Motor neuron (in vitro differentiated cells): ENCODE measurements around the gene SLAMF1. TPM values are rescaled to one million over a fixed set of nuclear protein-coding genes. Genes with fewer than 3 reads are reported as not detected.
A peak's percentile ranks its signal among the peaks of the same experiment; 100 is the strongest.

Experiments used
- ATAC-seq, 8 experiments: fragments of 200-7000 bp; cut with Tn5 transposase; replicated peaks in 6 of 8; 2 replicates each; pipeline ENCODE4 v1.8.0; 2021; ENCODE audit warnings: mild to moderate bottlenecking in 8 of 8, moderate library complexity in 8 of 8
- H3K27ac ChIP-seq, 2 donors: fragments of 250-450 bp; sonication (Bioruptor Pico); 2 replicates each; pipeline ENCODE4 v1.9.0; 2021; ENCODE audit warnings: antibody characterized with exemption in 2 of 2, mild to moderate bottlenecking in 2 of 2, moderate library complexity in 1 of 2
- H3K4me1 ChIP-seq, 2 donors: fragments of 250-450 bp; sonication (Bioruptor Pico); replicated peaks in 1 of 2; 2 replicates each; pipeline ENCODE4 v1.6.1; 2021; ENCODE audit warnings: antibody characterized with exemption in 2 of 2, mild to moderate bottlenecking in 2 of 2, moderate library complexity in 1 of 2
- H3K4me3 ChIP-seq, 5 donors: fragments of 250-450 bp; sonication (Bioruptor Pico); 2 replicates each; pipeline ENCODE4 v1.9.0; 2021; ENCODE audit warnings: antibody characterized with exemption in 5 of 5, mild to moderate bottlenecking in 5 of 5, moderate library complexity in 4 of 5
- WGBS, 10 experiments: fragments of 450-650 bp; shearing (Covaris generic); methylation state at CpG; one replicate each; pipeline ENCODE4 v1.0.0; 2022; 5-methylcytosine and 5-hydroxymethylcytosine counted together
- in situ Hi-C, 9 experiments: fragments of 400-800 bp; cut with MboI; loops; one replicate each; pipeline ENCODE4 v1.15.0; 2021; ENCODE audit warnings: low sequenced_read_pairs in 9 of 9, low pct_unique_long_range_greater_than_20kb in 2 of 9; ENCODE audit not compliant: unreplicated experiment in 9 of 9
- total RNA-seq, 8 experiments: library from RNA; unstranded; fragments of 300-600 nt; gene quantifications; 2 replicates each; pipeline versions ENCODE4 v1.2.3 to v1.2.4, GENCODE V29; 2022

Gene SLAMF1
- total RNA-seq, 8 experiments from 2014 or later = under 0.01 to 0.90 (median 0.32) TPM; not detected in 3

DNA sequence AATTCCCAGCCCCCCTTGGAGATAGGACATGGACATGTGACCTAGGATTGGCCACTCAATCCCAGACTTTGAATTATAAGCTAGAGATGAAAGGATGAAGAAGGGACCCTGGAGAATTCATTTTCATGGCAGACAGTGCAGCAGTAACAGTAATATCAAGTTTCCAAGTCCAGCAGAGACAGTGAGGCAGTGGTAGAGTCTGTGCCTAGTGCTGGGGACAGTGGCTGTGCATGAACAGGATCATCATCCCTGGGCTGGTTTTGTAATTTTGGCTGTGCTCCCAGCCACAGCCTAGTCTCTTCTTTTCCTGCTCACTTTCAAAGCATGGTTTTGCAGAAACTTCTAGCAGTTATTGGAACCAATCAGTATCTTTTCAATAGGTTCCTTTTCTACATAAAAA, 37.9 kb downstream of the SLAMF1 start:
- in situ Hi-C loops = loop anchor here in 2 of 9 experiments (10.0 to 25.0 kb wide), 2 partner anchors 103 to 184 kb away; partner anchors contain the start of gene CD48 (in 1 of the 2)
- ATAC-seq = no peak
- Histone ChIP-seq H3K27ac (no peak overlapping the region), H3K4me1 (peaks cover 0 to 11% of the 10 kb centered on the region in 2 donors), H3K4me3 (no peak overlapping the region)

DNA sequence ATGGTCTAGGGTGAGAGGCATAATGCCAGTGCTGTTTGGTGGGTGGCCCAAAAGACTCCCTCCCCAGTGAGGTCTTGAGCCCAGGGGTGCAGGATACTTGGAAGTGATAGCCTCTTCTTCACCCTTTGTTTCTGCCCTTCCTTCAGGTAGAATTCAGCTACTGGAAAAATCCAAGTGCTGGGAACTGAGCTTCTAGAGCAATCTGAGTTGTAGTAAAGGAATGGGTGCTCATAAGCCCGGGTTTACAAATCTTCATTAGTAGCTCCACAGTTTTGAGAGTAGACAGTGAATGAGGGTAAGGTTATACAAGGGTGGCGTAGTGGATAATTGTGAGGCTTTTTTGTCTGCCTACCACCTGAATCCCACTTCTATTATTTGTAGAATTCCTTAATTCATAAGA, 38.3 kb downstream of the SLAMF1 start:
- WGBS, 10 experiments = 0 to 100% (median 4%) methylated on average over 1 to 2 of the region's 2 CpGs; no CpG with 5 or more reads in 2 of the 10 experiments
- H3K4me3 ChIP-seq = no peak overlapping the region
- in situ Hi-C loops = loop anchor here in 2 of 9 experiments (10.0 to 25.0 kb wide), 2 partner anchors 104 to 184 kb away; partner anchors contain the start of gene CD48 (in 1 of the 2)
- no peak overlapping the region for H3K27ac ChIP-seq
- ATAC-seq = no peak
- peaks cover 0 to 11% of the 10 kb centered on the region in 2 donors for H3K4me1 ChIP-seq

DNA sequence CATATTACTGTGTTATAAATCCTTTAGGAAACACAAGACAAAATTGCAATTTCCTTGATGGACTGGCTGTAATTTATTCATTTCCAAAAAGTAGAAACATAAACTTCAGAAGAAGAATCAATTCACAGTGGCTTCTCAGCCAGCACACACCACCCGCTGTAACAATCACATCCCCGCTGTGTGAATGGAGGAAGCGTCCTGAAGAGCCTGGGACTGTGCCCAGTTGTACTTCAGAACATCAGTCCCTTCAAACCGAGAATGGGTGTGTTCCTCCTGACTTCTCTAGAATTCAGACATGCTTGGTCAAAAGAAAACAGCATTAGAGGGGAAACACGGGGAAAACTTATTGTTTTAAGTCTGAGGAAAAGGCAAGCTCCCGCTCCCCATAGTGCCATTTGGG, 38.8 kb downstream of the SLAMF1 start:
- Histone ChIP-seq H3K4me1 (peaks cover 0 to 11% of the 10 kb centered on the region in 2 donors), H3K27ac (no peak overlapping the region), H3K4me3 (no peak overlapping the region)
- WGBS, 10 experiments = 19 to 85% (median 68%) methylated on average over 2 to 6 of the region's 6 CpGs; no CpG with 5 or more reads in 2 of the 10 experiments
- no peak for ATAC-seq
- in situ Hi-C loops = loop anchor here in 2 of 9 experiments (10.0 to 25.0 kb wide), 2 partner anchors 104 to 183 kb away; partner anchors contain the start of gene CD48 (in 1 of the 2)

DNA sequence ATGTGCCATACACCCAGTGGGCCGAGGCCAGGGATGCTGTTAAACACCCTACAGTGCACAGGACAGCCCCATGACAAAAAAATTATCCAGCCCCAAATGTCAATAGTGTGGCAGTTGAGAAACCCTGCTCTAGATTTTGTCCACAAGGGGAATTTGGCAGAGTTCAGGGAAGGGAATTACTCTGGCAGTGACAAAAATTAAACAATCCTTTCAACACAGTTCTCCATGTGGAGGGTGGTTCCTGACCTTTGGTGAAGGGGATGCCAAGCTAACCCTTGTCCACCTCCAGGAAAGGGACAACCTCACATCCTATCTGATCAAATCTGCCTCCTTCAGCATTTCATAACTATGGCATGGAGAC, 39.2 kb downstream of the SLAMF1 start:
- in situ Hi-C loops = loop anchor here in 2 of 9 experiments (10.0 to 25.0 kb wide), 2 partner anchors 105 to 183 kb away; partner anchors contain the start of gene CD48 (in 1 of the 2)
- Histone ChIP-seq H3K4me1 (peaks cover 0 to 11% of the 10 kb centered on the region in 2 donors), H3K27ac (no peak overlapping the region), H3K4me3 (no peak overlapping the region)
- 0% methylated on average over 1 of the region's 1 CpG; no CpG with 5 or more reads in 8 of the 10 experiments for WGBS, 10 experiments
- ATAC-seq = no peak

DNA sequence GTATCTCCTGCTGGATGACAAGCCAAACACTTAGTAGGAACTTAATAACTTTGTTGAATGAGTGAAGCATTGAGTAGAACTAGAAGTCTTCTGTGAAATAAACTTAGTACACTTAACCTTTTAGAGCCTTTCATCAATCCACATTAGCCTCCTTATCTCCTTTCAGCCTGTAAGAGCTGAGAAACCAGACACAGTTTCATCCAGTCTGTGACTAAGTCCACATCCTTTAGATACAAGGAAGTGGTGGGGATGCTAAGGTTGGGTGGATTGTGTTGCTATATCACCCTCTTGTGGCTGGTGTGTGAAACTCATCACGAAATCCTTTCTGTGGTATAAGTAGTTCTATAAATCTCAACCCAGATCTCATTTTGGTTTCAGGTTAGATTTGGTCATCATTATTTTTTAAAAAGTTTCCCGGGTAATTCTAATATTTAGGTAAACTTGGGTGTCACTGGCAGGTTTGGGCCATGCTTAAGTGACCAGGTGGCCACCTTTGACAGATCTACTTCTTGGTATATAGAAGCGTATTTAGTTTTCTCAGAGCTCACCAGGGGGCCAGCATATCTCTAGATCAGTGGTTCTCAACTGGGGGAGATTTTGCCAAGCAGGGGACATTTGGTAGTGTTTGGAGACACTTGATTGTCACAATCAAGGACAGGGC, 39.7 kb downstream of the SLAMF1 start:
- H3K4me3 ChIP-seq = no peak overlapping the region
- H3K27ac ChIP-seq = no peak overlapping the region
- H3K4me1 ChIP-seq = peaks cover 0 to 11% of the 10 kb centered on the region in 2 donors
- 0 to 38% (median 0%) methylated on average over 1 to 3 of the region's 3 CpGs; no CpG with 5 or more reads in 1 of the 10 experiments for WGBS, 10 experiments
- in situ Hi-C loops = loop anchor here in 2 of 9 experiments (10.0 to 25.0 kb wide), 2 partner anchors 105 to 182 kb away; partner anchors contain the start of gene CD48 (in 1 of the 2)
- ATAC-seq = peak; percentile 75 to 96 (median 85)

DNA sequence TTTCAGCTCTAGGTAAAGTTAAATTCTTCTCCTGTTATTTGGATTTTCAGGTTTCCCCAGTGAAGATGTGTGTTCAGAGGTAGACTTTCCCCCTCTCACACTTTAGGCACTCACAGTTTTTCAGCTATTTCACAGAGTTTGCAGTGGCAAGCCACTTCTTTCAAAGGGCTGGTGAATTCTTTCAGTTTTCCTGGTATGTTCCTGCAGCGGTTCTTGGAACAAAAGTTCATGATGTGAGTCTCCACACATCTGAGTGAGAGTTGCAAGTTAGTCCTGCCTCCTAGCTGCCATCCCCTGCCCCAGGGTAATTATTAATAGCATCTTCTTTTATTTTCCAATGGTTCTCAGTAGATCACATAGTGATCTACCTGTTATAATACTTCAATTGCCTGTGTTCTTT, 40.2 kb downstream of the SLAMF1 start:
- 0 to 88% (median 73%) methylated on average over 1 of the region's 1 CpG; no CpG with 5 or more reads in 4 of the 10 experiments for WGBS, 10 experiments
- no peak for ATAC-seq
- Histone ChIP-seq H3K27ac (no peak overlapping the region), H3K4me1 (peaks cover 0 to 11% of the 10 kb centered on the region in 2 donors), H3K4me3 (no peak overlapping the region)
- in situ Hi-C loops = loop anchor here in 2 of 9 experiments (10.0 to 25.0 kb wide), 2 partner anchors 106 to 182 kb away; partner anchors contain the start of gene CD48 (in 1 of the 2)

DNA sequence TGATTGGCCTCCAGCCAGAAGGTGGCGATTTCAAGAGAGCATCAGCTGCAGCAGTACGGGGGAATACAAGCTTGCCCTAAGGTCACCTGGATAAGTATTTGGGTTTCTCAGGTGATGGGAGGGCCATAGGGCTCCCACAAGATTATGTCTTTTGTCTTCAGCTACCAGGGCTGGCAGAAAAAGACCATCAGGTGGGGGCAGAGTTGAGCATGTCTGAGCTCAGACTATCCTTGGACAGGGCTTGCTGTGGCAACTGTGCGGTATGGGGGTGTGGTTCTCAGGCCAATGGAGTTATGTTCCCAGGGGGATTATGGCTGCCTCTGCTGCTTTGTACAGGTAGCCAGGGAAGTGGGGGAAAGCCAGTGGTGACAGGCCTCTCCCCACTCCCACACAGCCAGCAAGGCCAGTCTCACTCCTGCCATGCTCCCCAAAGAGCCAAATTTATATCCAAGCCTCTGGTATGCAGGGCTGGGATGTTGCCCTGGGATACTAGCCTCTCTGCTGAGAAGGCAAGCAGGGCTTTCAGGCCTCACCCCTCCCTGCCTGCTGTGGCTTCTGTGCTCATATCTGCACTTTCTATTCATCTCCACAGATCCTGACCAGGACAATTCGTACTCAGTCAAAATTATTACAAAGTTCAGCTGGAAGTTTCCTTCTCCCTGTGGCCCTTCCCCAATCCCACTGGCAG, 40.9 kb downstream of the SLAMF1 start:
- Histone ChIP-seq H3K27ac (no peak overlapping the region), H3K4me1 (peaks cover 0 to 11% of the 10 kb centered on the region in 2 donors), H3K4me3 (no peak overlapping the region)
- peak in 7 of 8 experiments; percentile 35 to 81 (median 43) for ATAC-seq
- in situ Hi-C loops = loop anchor here in 2 of 9 experiments (10.0 to 25.0 kb wide), 2 partner anchors 106 to 181 kb away; partner anchors contain the start of gene CD48 (in 1 of the 2)
- 0 to 92% (median 84%) methylated on average over 1 to 4 of the region's 4 CpGs; no CpG with 5 or more reads in 4 of the 10 experiments for WGBS, 10 experiments

DNA sequence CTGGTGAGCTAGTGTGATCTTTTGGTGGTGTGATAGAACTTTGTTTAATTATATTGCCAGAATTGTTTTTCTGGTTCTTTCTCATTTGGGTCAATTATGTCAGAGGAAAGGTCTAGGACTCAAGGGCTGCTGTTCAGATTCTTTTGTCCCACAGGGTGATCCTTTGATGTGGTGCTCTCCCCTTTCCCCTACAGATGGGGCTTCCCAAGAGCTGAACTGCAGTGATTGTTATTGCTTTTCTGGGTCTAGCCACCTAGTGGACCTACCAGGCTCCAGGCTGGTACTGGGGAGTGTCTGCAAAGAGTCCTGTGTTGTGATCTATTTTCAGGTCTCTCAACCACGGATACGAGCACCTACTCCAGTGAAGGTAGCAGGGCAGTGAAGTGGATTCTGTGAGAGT, 41.6 kb downstream of the SLAMF1 start:
- H3K27ac ChIP-seq = no peak overlapping the region
- peaks cover 0 to 11% of the 10 kb centered on the region in 2 donors for H3K4me1 ChIP-seq
- no peak overlapping the region for H3K4me3 ChIP-seq
- in situ Hi-C loops = loop anchor here in 2 of 9 experiments (10.0 to 25.0 kb wide), 2 partner anchors 107 to 180 kb away; partner anchors contain the start of gene CD48 (in 1 of the 2)
- no peak for ATAC-seq
- WGBS, 10 experiments = 0 to 100% (median 93%) methylated on average over 1 to 2 of the region's 2 CpGs; no CpG with 5 or more reads in 4 of the 10 experiments

DNA sequence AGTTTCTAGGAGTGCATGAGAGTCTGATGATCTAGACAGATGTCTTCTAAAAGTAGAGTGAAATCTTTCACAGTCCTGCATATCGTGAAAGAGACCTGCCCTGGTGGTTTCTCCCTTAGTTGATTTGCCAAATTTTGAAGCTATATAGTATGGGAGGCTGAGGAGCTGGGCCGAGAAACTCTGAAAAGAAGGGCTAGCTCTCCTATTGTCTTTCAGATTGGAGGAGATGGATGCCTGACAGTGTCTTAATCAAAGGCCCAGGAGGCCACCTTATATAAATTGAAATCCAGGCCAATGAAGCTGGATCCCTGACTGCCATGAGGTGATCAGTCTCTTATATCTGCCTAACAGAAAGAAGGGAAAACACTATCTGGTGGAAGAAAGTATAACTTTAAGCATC, 49.1 kb downstream of the SLAMF1 start:
- H3K27ac ChIP-seq = no peak overlapping the region
- 0 to 50% (median 13%) methylated on average over 1 to 2 of the region's 2 CpGs; no CpG with 5 or more reads in 2 of the 10 experiments for WGBS, 10 experiments
- in situ Hi-C loops = no loop called here
- H3K4me3 ChIP-seq = no peak overlapping the region
- H3K4me1 ChIP-seq = no peaks in the 10 kb centered on the region
- ATAC-seq = no peak

DNA sequence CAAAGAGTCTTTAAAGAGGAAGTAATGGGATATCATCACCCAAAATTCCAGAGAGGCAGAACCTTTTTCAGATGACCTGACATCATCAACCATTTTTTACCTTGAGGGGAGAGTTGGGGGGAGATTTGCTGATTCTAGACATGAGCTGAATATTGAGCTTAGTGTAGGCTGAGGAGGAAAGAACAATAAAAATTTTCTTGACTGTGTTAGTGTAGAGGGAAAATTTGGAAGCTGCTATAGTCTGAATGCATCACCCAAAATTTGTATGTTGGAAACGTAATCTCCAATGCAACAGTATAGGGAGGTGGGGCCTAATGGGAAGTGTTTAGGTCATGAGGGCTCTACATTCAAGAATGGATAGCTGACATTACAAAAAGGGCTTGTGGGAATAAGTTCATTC, 49.8 kb downstream of the SLAMF1 start:
- Histone ChIP-seq H3K4me1 (no peaks in the 10 kb centered on the region), H3K27ac (no peak overlapping the region), H3K4me3 (no peak overlapping the region)
- 0 to 100% (median 85%) methylated on average over 1 of the region's 1 CpG; no CpG with 5 or more reads in 2 of the 10 experiments for WGBS, 10 experiments
- no peak for ATAC-seq
- in situ Hi-C loops = no loop called here

DNA sequence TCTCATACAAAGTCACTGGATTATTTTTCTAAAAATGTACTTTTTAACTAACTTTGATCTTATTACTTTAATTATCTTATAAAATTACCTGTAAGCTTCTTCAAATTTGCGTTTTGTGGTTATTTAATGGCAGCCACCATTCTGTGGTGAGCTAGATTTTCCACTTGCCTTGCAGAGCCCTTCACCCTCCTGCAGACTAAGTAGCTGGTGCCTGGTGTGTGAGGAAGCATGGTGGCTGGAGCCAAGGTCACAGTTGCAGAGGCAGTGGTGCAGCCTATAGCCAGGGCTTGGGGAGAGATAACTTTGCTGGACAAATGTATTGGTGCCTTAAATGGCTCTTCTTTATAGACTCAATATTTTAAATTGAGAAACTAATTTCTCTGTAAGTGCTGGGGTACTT, 56.4 kb downstream of the SLAMF1 start:
- no peaks in the 10 kb centered on the region for H3K4me1 ChIP-seq
- H3K27ac ChIP-seq = no peak overlapping the region
- no peak overlapping the region for H3K4me3 ChIP-seq
- no peak for ATAC-seq
- 0 to 100% (median 62%) methylated on average over 1 of the region's 1 CpG; no CpG with 5 or more reads in 2 of the 10 experiments for WGBS, 10 experiments
- in situ Hi-C loops = no loop called here

DNA sequence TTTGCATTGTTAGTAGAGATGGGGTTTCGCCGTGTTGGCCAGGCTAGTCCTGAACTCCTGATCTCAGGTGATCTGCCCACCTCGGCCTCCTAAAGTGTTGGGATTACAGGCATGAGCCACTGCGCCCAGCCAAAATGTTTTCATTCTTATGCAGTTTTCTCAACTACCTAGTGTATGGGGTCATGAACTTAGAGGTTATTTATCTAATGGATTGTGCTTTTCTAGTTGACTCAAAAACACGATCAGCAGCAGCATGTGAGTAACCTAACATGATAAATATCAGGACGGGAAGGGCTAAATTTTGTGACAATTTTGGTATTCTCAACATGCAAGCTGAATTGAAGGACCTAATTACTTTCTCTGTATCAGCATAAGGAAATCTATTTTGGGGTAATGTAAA, 58.4 kb downstream of the SLAMF1 start:
- no peak for ATAC-seq
- in situ Hi-C loops = no loop called here
- no peak overlapping the region for H3K27ac ChIP-seq
- H3K4me3 ChIP-seq = no peak overlapping the region
- WGBS, 10 experiments = 0 to 94% (median 77%) methylated on average over 2 to 6 of the region's 6 CpGs; no CpG with 5 or more reads in 1 of the 10 experiments
- H3K4me1 ChIP-seq = no peaks in the 10 kb centered on the region

DNA sequence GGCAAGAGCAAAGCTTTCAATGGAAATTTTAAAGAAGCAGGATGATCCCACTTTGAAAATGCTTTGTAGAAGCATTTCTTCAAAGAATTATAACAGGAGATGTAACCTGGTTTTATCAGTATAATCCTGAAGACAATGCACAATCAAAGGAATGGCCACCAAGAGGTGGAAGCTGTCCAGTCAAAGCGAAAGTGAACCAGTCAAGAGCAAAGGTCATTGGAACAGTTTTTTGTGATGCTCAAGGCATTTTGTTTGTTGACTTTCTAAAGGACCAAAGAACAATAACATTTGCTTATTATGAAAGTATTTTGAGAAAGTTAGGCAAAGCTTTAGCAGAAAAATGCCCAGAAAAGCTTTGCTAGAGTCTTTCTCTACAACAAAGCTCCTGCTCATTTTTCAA, 62.1 kb downstream of the SLAMF1 start:
- Histone ChIP-seq H3K4me1 (no peaks in the 10 kb centered on the region), H3K4me3 (no peak overlapping the region), H3K27ac (no peak overlapping the region)
- no peak for ATAC-seq
- WGBS, 10 experiments = 0 to 100% (median 84%) methylated on average over 1 of the region's 1 CpG; no CpG with 5 or more reads in 2 of the 10 experiments
- in situ Hi-C loops = no loop called here
